CD8-positive, alpha-beta memory T cell (primary cell): ENCODE measurements around the gene FBXO47. TPM values are rescaled to one million over a fixed set of nuclear protein-coding genes. Genes with fewer than 3 reads are reported as not detected.

Experiments used
- CTCF ChIA-PET: fragments of 350-600 bp; sonication (Branson Sonifier 250); formaldehyde crosslinking; loops from one replicate; lab custom pipeline; 2021; ENCODE audit warnings: antibody characterized with exemption; lab: Charles Lee
- POLR2A ChIA-PET: fragments of 350-600 bp; sonication (Branson Sonifier 250); formaldehyde crosslinking; loops from one replicate; lab custom pipeline; 2021; ENCODE audit warnings: antibody characterized with exemption; lab: Charles Lee
- DNase-seq, 5 donors: peaks; one replicate each; pipeline versions ENCODE4 v3.0.0 to v3.0.0-alpha.2; 2020 to 2022; ENCODE audit warnings: mixed read lengths in 1 of 5
- H3K27ac ChIP-seq: one replicate; pipeline ENCODE4 v1.7.0; 2013; ENCODE audit warnings: low read depth, mild to moderate bottlenecking, low read length, moderate library complexity
- H3K27me3 ChIP-seq: 2 replicates; pipeline ENCODE4 v1.7.0; 2013; ENCODE audit warnings: low read length, mild to moderate bottlenecking; ENCODE audit not compliant: insufficient read depth, poor library complexity, severe bottlenecking
- H3K36me3 ChIP-seq: 2 replicates; pipeline ENCODE4 v1.7.0; 2013; ENCODE audit warnings: mild to moderate bottlenecking, low read length, moderate library complexity; ENCODE audit not compliant: insufficient read depth
- H3K4me1 ChIP-seq: 2 replicates; pipeline ENCODE4 v1.7.0; 2013; ENCODE audit warnings: mild to moderate bottlenecking, low read length, moderate library complexity; ENCODE audit not compliant: insufficient read depth
- H3K4me3 ChIP-seq: 2 replicates; pipeline ENCODE4 v1.7.0; 2013; ENCODE audit warnings: mild to moderate bottlenecking, low read length
- H3K9me3 ChIP-seq: 2 replicates; pipeline ENCODE4 v1.7.0; 2013; ENCODE audit warnings: mild to moderate bottlenecking, low read length
- H3K27ac Mint-ChIP-seq, 8 donors: one replicate each; pipeline ENCODE4 v1.8.0; 2020 to 2021; ENCODE audit warnings: mixed read lengths in 8 of 8, mild to moderate bottlenecking in 6 of 8, inconsistent platforms in 3 of 8, moderate library complexity in 3 of 8
- H3K27me3 Mint-ChIP-seq, 2 donors: one replicate each; pipeline ENCODE4 v1.8.0; 2020 to 2021; ENCODE audit warnings: mixed read lengths in 2 of 2, mild to moderate bottlenecking in 1 of 2, moderate library complexity in 1 of 2
- H3K36me3 Mint-ChIP-seq, 3 donors: one replicate each; pipeline ENCODE4 v1.8.0; 2020 to 2021; ENCODE audit warnings: mixed read lengths in 3 of 3, inconsistent platforms in 1 of 3, mild to moderate bottlenecking in 1 of 3
- H3K4me1 Mint-ChIP-seq, 3 donors: one replicate each; pipeline ENCODE4 v1.8.0; 2020 to 2021; ENCODE audit warnings: mixed read lengths in 3 of 3, inconsistent platforms in 1 of 3, mild to moderate bottlenecking in 1 of 3
- H3K4me3 Mint-ChIP-seq, 7 donors: one replicate each; pipeline ENCODE4 v1.8.0; 2020 to 2021; ENCODE audit warnings: mixed read lengths in 7 of 7, mild to moderate bottlenecking in 6 of 7, moderate library complexity in 4 of 7, inconsistent platforms in 2 of 7
- H3K9me3 Mint-ChIP-seq, 5 donors: one replicate each; pipeline ENCODE4 v1.8.0; 2020 to 2022; ENCODE audit warnings: mixed read lengths in 5 of 5, mild to moderate bottlenecking in 3 of 5, moderate library complexity in 2 of 5, inconsistent platforms in 1 of 5
- polyA plus RNA-seq: library from polyadenylated mRNA; unstranded; fragments of 300-500 nt; fragmentation: Illumina TruSeq; gene quantifications from one replicate; pipeline ENCODE4 v1.2.3, GENCODE V29; 2021
- total RNA-seq, 2 experiments: library from RNA; stranded (reverse); gene quantifications; one replicate each; pipeline ENCODE4 v1.2.3, GENCODE V29; 2021

Gene FBXO47
- total and polyA plus RNA-seq, 3 experiments from 2014 or later: not detected

- H3K4me3 Mint-ChIP-seq: peak overlapping the region; percentile 48 to 78 (median 63)
Observed at GRCh38 chr17:38890410-38890746, 76.8 kb downstream of the FBXO47 start.

GRCh38 chr17:38889745-38890409, 77.3 kb downstream of the FBXO47 start:
- Mint-ChIP-seq H3K4me1 (peaks cover 87 to 96% (median 96%) of the 10 kb centered on the region in 3 donors), H3K4me3 (peak overlapping the region; percentile 48 to 78 (median 63)), H3K36me3 (peaks cover 0 to 83% (median 9%) of the 10 kb centered on the region in 3 donors), H3K27me3 (no peaks in the 10 kb centered on the region), H3K9me3 (no peaks in the 10 kb centered on the region), H3K27ac (peak overlapping the region; percentile 85 to 99 (median 93))
- peaks cover 25% of the 10 kb centered on the region for H3K36me3 ChIP-seq
- no peaks in the 10 kb centered on the region for H3K9me3 ChIP-seq
- H3K27ac ChIP-seq: no peak overlapping the region
- ChIA-PET POLR2A (interaction anchor here (1.1 to 1.4 kb wide), 2 partner anchors 17 to 19 kb away, joined by 3 to 4 read pairs; no protein-coding TSS in a partner anchor), CTCF (interaction anchor here (1.2 to 1.5 kb wide), 2 partner anchors 14 to 275 kb away, joined by 3 read pairs; no protein-coding TSS in a partner anchor)
- no peak for DNase-seq
- H3K4me3 ChIP-seq: peak overlapping the region; percentile 0
- no peaks in the 10 kb centered on the region for H3K27me3 ChIP-seq
- peaks cover 93% of the 10 kb centered on the region for H3K4me1 ChIP-seq

More at GRCh38 chr17:38890410-38890746, 76.8 kb downstream of the FBXO47 start:
- Histone ChIP-seq H3K4me1 (peaks cover 88% of the 10 kb centered on the region), H3K27me3 (no peaks in the 10 kb centered on the region), H3K9me3 (no peaks in the 10 kb centered on the region), H3K27ac (peak overlapping the region; percentile 2), H3K36me3 (peaks cover 21% of the 10 kb centered on the region), H3K4me3 (peak overlapping the region; percentile 0)
- Mint-ChIP-seq H3K27ac (peak overlapping the region; percentile 85 to 99 (median 93)), H3K9me3 (no peaks in the 10 kb centered on the region), H3K36me3 (peaks cover 0 to 78% (median 9%) of the 10 kb centered on the region in 3 donors), H3K4me1 (peaks cover 82 to 92% (median 91%) of the 10 kb centered on the region in 3 donors), H3K27me3 (no peaks in the 10 kb centered on the region)
- CTCF ChIA-PET: interaction anchor here (1.2 to 2.0 kb wide), 3 partner anchors 14 to 275 kb away, joined by 3 to 12 read pairs (median 3); partner anchors contain the start of gene LASP1
- DNase-seq: peak in 1 of 5 donors; percentile 45
- POLR2A ChIA-PET: interaction anchor here (1.1 to 1.4 kb wide), 2 partner anchors 17 to 19 kb away, joined by 3 to 4 read pairs; no protein-coding TSS in a partner anchor

GRCh38 chr17:38888842-38889241, 78.4 kb downstream of the FBXO47 start:
- Histone ChIP-seq H3K9me3 (no peaks in the 10 kb centered on the region), H3K4me3 (no peak overlapping the region)

GRCh38 chr17:38886643-38887010, 80.6 kb downstream of the FBXO47 start:
- no peaks in the 10 kb centered on the region for H3K9me3 Mint-ChIP-seq
- H3K4me3 Mint-ChIP-seq: peak overlapping the region in 4 of 7 donors; percentile 16 to 80 (median 64)
- H3K36me3 ChIP-seq: peaks cover 32% of the 10 kb centered on the region
- H3K27ac ChIP-seq: no peak overlapping the region
- peak overlapping the region; percentile 83 to 100 (median 91) for H3K27ac Mint-ChIP-seq
- POLR2A ChIA-PET: interaction anchor here (0.5 to 1.1 kb wide), 3 partner anchors 11 to 33 kb away, joined by 3 to 6 read pairs (median 4); partner anchors contain the start of gene RPL23
- peaks cover 97% of the 10 kb centered on the region for H3K4me1 ChIP-seq
- no peak for DNase-seq
- peaks cover 0 to 83% (median 11%) of the 10 kb centered on the region in 3 donors for H3K36me3 Mint-ChIP-seq
- no peaks in the 10 kb centered on the region for H3K27me3 Mint-ChIP-seq
- no peaks in the 10 kb centered on the region for H3K27me3 ChIP-seq
- peaks cover 86 to 96% (median 94%) of the 10 kb centered on the region in 3 donors for H3K4me1 Mint-ChIP-seq
- CTCF ChIA-PET: interaction anchor here (1.1 to 2.6 kb wide), 3 partner anchors 13 to 288 kb away, joined by 3 to 7 read pairs (median 4); no protein-coding TSS in a partner anchor
- H3K4me3 ChIP-seq: no peak overlapping the region
- H3K9me3 ChIP-seq: no peaks in the 10 kb centered on the region

More at GRCh38 chr17:38888842-38889241, 78.4 kb downstream of the FBXO47 start:
- DNase-seq: no peak
- H3K27me3 Mint-ChIP-seq: no peaks in the 10 kb centered on the region
- Histone ChIP-seq H3K27ac (no peak overlapping the region), H3K27me3 (no peaks in the 10 kb centered on the region), H3K4me1 (peaks cover 97% of the 10 kb centered on the region), H3K36me3 (peaks cover 21% of the 10 kb centered on the region)
- H3K27ac Mint-ChIP-seq: peak overlapping the region; percentile 29 to 100 (median 72)
- ChIA-PET POLR2A (no interaction called here), CTCF (interaction anchor here (1.5 kb wide), 1 partner anchor 15 kb away, joined by 3 read pairs; no protein-coding TSS in a partner anchor)
- peaks cover 0 to 80% (median 9%) of the 10 kb centered on the region in 3 donors for H3K36me3 Mint-ChIP-seq
- H3K4me3 Mint-ChIP-seq: peak overlapping the region in 2 of 7 donors; percentile 20 to 41
- peaks cover 85 to 96% (median 94%) of the 10 kb centered on the region in 3 donors for H3K4me1 Mint-ChIP-seq
- H3K9me3 Mint-ChIP-seq: no peaks in the 10 kb centered on the region

Other genes starting within 250 kb of the FBXO47 start
- gene CISD3, start 237.1 kb downstream of the FBXO47 start, total RNA-seq: 10 to 100 TPM; 58.2 to 59.6 TPM
- 73.4 TPM for gene CISD3, start 237.1 kb downstream of the FBXO47 start, polyA plus RNA-seq
- under 1 TPM; 0.72 to 0.89 TPM for gene PCGF2, start 219.1 kb downstream of the FBXO47 start, total RNA-seq
- gene PCGF2, start 219.1 kb downstream of the FBXO47 start, polyA plus RNA-seq: 0.09 TPM
- 100 to 1,000 TPM; 317 to 323 TPM for gene PSMB3, start 214.7 kb downstream of the FBXO47 start, total RNA-seq
- gene PSMB3, start 214.7 kb downstream of the FBXO47 start, polyA plus RNA-seq: 431 TPM
- gene PIP4K2B, start 167.8 kb downstream of the FBXO47 start, total RNA-seq: 10 to 100 TPM; 43.4 to 44.6 TPM
- gene PIP4K2B, start 167.8 kb downstream of the FBXO47 start, polyA plus RNA-seq: 17.4 TPM
- 10 to 100 TPM; 31.3 to 31.7 TPM for gene CWC25, start 142.1 kb downstream of the FBXO47 start, total RNA-seq
- 11.5 TPM for gene CWC25, start 142.1 kb downstream of the FBXO47 start, polyA plus RNA-seq
- 1,000 to 10,000 TPM; 1,857 to 1,911 TPM for gene RPL23, start 113.7 kb downstream of the FBXO47 start, total RNA-seq
- gene RPL23, start 113.7 kb downstream of the FBXO47 start, polyA plus RNA-seq: 1,010 TPM
- 100 to 1,000 TPM; 128 to 135 TPM for gene LASP1, start 97.3 kb downstream of the FBXO47 start, total RNA-seq
- 76.1 TPM for gene LASP1, start 97.3 kb downstream of the FBXO47 start, polyA plus RNA-seq
- 1 to 10 TPM; 2.5 to 2.9 TPM for gene PLXDC1, start 184.2 kb upstream of the FBXO47 start, total RNA-seq
- 10.3 TPM for gene PLXDC1, start 184.2 kb upstream of the FBXO47 start, polyA plus RNA-seq
- not detected for gene ARL5C, start 198.8 kb upstream of the FBXO47 start, total RNA-seq
- gene ARL5C, start 198.8 kb upstream of the FBXO47 start, polyA plus RNA-seq: not detected
- gene CACNB1, start 230.3 kb upstream of the FBXO47 start, total RNA-seq: 10 to 100 TPM; 10.6 to 12.3 TPM
- 2.7 TPM for gene CACNB1, start 230.3 kb upstream of the FBXO47 start, polyA plus RNA-seq
- gene RPL19, start 232.9 kb upstream of the FBXO47 start, total RNA-seq: 1,000 to 10,000 TPM; 3,043 to 3,093 TPM
- gene RPL19, start 232.9 kb upstream of the FBXO47 start, polyA plus RNA-seq: 2,939 TPM